NCI-H1105 (cell line): ENCODE results near the gene FAM107A.

Experiments
- DNase-seq: peaks from one replicate; lab custom pipeline; 2025; lab: John Stamatoyannopoulos, UW

The FAM107A gene

DNA sequence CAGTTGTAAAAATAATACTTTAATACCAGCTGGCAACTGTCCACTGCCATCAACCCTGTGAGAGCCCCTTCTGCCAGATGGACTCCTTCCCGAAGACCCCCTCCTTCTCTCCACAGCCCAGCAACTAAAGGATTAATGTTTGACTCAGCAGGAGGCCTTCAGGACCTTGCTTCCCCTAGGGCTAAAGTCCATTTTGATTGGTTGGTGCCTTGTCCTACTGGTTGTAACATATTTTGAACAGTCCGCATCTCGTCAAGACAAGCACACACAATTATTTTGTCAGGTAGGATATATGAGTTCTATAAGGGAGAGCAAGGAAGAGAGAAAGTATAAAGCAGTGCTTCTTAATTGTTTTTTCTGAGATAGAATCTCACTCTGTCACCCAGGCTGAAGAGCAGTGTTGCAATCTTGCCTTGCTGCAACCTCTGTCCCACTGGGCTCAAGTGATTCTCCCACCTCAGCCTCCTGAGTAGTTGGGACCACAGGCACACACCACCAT is 58.9 kb downstream of the FAM107A start:
- DNase-seq, result no peak

DNA sequence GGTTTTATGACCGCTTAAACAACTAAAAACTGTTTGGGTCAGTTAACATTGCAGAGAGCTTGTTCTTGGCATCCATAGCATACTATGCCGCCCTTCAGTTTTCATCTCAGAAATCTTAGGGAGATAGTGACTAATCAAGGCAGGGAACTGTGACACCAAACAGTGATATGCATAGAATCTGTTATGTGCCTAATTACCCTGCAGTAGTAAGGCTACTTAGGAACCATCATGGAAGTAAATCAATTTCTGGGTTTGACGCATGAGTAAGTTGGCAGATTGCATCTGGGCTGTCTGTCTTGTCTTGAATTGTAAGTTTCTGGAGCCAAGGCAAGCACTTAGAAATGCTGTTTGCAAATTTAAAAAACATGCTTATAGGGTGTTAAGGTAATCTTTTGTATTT is 62.8 kb downstream of the FAM107A start:
- no peak for DNase-seq
